GM21381 (cell line): ENCODE results near the gene ADK.
"Not testable (repeated sequence)": the region's sequence is repeated elsewhere in the genome, so short reads cannot be mapped to it uniquely, and the experiment has no call there.

ENCODE experiments used
- ATAC-seq: cut with Tn5 transposase; IDR thresholded peaks from one replicate; pipeline ENCODE4 v1.9.1; 2021; ENCODE audit warnings: mild to moderate bottlenecking, moderate library complexity; ENCODE audit not compliant: unreplicated experiment

ADK gene

DNA sequence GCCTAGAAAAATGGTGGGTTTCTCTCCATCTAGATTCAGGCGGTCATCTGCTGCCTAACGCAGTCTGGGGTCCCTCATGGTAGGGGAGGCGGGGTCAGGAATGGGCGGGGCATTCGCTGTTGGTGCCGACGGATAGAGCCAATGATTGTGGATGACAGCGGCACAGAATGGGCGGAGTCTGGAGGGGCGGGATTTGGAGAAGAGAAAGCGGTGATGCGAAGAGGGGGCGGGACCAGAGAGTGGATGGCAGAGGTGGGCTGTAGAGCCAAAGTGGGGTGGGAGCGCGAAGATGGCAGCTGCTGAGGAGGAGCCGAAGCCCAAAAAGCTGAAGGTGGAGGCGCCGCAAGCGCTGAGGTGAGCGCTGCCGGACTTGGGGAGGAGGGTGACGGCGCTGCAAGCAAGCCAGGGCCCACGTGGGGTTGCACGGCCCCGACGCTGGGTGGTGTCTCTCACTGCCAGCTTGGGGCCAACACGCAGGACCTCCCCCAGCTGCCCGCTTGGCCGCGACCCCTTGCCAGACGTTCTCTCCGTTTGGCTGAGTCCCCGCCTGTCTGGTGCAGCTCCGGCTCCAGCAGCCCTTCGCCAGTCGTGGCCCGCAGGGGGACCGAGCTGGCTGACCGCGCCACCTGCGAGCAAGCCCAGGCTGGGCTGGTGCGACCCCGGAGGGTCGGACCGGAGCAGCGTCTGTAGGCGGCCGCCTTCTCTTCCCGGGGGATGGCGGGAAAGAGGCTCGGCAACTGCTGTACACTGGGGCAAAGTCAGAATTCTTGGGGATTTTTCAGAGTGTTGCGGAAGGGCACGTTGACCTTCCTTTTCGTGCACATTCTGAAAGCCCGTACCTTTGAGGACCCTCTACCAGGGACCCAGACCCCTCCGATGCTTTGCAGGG lies at the start of gene ADK:
Gene ADK, plus strand, starts transcription at position 232 of the 889 bp plus-strand sequence. Its CDS starts 58 bp downstream, at position 290.
- ATAC-seq, result peak; percentile 81

DNA sequence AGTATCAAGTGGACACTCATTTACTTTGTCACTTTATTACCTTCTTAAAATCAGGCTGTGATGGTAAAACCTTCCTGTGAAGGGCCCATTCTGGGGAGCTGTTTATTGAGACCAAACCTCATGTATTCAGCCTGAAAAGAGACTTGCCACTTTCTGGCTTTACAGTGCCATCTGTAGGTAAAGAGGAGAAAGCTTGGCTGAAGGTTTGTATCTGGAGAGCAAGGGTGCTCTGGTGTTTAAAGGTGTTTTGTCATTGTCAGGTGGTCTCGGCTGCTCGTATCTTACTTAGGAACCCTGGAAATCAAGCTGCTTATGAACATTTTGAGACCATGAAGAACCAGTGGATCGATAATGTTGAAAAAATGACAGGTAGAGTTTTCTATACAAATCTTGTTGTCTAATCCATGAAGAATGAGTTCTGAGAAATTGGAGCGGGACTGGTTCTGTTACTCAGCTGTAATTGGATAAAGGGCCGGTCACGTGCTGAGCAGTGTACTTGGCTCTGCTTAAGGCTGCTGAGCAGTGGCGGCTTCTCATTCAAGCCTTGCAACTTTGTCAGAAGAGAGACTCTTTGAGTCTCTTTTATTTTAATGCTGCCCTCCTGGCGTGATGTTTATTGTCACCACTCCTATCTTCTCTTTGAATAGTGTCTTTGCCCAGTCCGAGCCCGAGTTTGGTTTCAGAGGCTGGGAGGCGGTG lies 47.3 kb upstream of the ADK start:
- no peak for ATAC-seq

DNA sequence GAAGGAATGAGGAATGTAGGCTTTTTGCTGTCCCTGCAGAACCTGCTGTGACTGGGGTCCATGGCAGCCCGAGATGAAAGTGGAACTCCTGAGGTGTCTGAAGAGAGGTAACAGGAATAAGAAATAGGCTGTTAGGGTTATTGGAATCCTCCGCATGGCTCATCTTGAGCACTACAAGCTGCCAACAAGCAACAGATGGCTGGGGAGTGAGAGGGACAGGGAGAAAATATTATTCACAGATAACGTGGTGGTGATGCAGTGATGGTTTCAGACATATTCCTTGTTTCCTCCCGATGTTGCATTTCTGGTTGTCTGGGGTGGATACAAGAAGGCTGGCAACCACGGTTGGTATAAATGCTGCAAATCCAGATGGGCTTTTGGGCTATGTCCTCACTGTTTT lies 46.5 kb upstream of the ADK start:
- no peak for ATAC-seq

DNA sequence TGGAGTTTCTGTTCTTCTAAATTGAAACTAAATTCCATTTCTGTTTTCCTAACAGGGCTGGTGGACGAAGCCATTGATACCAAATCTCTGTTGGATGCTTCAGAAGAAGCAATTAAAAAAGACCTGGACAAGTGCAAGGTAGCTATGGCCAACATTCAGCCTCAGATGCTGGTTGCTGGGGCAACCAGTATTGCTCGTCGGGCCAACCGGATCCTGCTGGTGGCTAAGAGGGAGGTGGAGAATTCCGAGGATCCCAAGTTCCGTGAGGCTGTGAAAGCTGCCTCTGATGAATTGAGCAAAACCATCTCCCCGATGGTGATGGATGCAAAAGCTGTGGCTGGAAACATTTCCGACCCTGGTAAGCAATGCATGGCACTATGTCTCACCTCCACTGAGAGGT lies 46.0 kb upstream of the ADK start:
- ATAC-seq, result no peak

- ATAC-seq, result no peak
These were observed 43.6 kb upstream of the ADK start for GRCh38 chr10:74107391-74107790.

DNA sequence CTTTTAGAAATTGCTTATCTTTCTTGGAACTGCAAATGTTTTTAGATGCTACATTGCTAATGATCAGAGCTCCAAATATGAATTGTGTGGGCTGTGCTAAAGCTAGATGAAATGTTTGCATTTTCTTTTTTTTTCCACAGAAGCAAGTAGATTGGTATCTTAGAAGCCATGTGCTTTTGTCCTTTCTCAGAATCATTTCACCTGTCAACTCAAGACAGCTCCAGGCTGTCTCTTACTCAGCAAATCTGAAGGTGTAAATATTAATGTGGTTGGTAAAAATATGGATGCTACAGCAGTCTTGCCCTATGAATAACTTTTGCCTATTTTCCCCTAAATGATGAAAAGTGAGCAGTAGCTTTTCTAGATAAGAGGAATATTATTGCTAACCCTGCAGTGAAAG lies 41.6 kb upstream of the ADK start:
- ATAC-seq, result no peak

GRCh38 chr10:74110120-74110519 lies 40.9 kb upstream of the ADK start:
- no peak for ATAC-seq

DNA sequence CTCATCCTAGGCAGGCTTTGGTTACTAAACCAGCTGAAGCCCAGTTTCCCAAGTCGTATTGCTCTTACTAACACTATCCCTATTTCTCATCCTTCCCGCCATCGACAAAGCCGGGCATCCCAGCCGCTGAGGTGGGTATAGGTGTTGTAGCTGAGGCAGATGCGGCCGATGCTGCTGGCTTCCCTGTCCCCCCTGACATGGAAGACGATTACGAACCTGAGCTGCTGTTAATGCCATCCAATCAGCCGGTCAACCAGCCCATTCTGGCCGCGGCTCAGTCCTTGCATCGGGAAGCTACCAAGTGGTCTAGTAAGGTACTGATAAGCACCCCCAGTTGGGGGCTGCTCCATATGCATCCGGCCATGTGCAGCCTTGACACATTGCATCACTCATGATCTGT lies 39.2 kb upstream of the ADK start:
- ATAC-seq, result no peak

DNA sequence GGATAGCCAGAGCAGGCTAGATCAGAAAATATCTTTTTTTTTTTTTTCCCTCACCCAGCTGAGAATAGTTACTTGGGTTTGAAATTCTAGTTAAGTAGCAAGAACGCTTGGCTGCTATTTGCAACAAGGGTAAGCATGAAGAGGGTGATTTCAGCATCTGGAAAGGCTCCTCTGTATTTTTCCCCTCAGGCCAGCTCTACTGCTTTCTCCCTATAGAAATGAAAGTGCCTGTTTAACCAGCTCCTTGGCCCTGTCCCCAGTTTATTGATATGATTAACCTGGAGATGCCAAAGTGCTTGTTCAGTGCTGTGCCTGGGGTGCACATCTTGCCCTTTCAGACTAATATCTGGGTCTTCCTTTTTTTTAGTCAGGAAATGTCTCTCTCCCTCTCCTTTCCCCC lies 37.5 kb upstream of the ADK start:
- no peak for ATAC-seq

DNA sequence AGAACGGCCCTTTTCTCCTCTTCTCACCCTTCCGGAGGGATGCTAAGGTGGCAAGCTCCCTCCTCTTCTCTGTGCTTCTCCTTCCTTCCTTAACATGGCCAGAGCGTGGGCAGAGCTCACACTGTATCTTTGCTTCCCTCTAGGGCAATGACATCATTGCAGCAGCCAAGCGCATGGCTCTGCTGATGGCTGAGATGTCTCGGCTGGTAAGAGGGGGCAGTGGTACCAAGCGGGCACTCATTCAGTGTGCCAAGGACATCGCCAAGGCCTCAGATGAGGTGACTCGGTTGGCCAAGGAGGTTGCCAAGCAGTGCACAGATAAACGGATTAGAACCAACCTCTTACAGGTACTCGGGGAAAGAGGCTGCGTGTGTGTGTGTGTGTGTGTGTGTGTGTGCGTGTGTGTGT lies 37.0 kb upstream of the ADK start:
- no peak for ATAC-seq

DNA sequence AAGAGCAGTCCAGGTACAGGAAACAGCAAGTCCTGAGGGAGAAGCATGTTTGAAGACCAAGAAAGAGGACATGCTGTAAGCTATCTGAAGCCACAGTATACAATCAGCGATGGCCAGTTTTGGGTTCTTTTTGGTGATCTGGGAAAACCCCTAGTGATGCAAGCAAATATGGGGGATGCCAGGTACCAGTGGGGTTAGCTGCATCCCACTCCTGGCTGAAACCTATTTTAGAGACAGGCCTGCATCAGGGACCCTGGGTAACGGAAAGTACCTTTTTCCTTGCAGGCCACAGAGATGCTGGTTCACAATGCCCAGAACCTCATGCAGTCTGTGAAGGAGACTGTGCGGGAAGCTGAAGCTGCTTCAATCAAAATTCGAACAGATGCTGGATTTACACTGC lies 33.3 kb upstream of the ADK start:
- peak; percentile 45 for ATAC-seq

DNA sequence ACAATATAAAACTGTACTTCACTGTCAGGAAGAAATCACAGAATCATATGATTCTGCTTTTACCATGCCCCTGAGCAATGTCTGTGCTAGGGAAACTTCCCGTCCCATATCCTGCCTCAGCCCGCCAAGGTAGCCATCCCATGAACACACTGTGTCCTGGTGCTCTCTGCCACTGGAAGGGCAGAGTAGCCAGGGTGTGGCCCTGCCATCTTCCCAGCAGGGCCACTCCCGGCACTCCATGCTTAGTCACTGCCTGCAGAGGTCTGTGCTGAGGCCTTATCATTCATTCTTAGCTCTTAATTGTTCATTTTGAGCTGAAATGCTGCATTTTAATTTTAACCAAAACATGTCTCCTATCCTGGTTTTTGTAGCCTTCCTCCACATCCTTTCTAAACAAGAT lies 32.2 kb upstream of the ADK start:
- no peak for ATAC-seq

DNA sequence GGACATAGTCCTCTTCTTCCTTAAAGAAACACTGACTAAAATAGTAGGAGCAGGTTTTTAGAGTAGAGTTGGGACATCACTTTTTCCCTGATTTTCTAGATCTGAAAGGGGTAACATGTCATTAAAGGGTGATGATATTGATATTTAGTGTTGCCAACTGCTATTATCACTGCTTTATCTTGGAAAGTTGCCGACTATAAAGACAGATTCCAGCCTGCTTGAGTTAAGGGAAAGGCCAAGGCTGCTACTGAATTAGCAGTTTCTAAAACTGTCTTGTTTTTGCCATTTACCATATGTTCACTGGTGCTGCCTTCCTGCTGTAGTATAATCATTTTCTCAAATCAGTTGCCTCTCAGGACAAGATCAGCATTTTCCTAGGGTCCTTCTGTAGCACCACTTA lies 30.1 kb upstream of the ADK start:
- no peak for ATAC-seq

DNA sequence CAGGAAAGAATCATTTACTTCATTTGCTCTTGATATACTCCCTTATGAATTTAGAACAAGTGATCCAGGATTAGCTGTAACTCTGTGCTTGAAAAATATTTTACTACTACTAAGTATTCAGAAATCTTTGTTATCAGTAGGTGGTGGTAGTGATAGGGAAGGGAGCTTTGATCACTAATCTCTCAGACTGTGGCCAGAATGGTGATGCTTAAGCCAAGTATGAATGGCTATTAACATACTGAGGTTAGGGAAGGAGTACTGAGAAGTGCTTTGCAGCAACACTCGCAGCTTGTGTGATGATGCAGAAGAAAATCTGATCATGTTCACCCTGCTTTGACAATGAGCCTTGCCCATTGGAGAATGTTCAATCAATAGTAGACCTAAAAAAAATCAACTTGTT lies 29.7 kb upstream of the ADK start:
- ATAC-seq, result no peak

- ATAC-seq, result no peak
These were observed 29.0 kb upstream of the ADK start for GRCh38 chr10:74122060-74122459.

DNA sequence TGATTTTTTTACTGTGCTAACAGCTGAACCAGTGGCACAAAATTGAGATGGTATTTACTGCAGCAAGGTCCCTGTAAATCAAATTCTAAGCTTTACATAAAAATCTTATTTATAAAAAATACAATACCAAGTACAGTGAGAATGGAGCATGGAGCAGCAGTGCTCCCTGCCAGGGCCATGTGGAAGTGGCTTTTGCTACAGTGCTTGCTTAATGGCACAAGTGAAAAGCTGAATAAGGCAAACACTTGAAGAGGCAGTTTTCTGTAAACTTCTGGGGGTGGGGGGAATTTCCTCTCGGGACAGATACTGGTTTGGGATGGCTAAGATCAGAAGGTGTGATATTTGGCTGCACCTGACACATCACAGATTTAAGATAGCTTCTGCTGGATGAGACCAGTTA lies 27.9 kb upstream of the ADK start:
- no peak for ATAC-seq

- ATAC-seq, result no peak
These were observed 16.8 kb upstream of the ADK start for GRCh38 chr10:74133923-74134820.

- ATAC-seq, result no peak
These were observed 15.6 kb upstream of the ADK start for GRCh38 chr10:74135452-74135851.

DNA sequence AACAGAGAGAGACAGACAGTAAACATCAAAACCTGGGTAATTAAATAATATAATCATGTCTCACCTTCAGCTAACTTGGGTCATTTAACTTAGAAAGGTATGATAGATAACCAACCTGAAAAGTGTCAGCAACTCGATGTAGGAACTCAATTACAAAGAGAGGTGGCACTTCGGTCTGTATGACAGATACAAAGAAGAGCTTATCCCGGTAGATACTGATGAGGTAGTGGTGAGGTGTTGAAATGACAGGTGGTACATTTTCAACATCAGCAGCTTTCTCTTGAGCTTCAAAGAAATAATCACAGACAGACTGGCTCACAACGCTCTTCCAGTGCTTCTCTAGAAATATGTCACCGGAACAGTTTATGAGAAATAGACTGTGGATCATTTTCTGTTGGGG lies 13.0 kb upstream of the ADK start:
- no peak for ATAC-seq

- ATAC-seq, result not testable (repeated sequence)
These were observed 12.4 kb upstream of the ADK start for GRCh38 chr10:74138596-74138995.

DNA sequence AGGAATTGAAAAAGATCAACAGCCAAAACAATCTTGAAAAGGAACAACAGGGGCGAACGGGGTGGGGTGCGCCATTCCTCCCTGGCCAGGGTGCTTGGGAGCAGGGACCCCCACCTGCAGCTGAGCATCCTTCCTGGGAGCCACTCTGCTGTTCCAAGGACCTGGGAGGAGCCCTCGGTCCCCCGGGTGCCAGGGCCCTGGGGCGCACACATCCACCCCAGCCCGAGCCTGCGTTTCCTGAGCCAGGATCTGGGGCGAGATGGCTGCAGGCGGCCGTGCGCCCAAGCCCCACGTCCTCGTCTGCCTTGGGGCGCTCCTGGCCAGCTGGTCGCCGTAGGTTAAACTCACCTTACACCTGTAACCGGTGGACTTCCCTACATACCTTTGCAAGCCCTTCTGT lies 11.0 kb upstream of the ADK start:
- no peak for ATAC-seq
